Measurements from ENCODE around the gene UGT1A4. TPM values are rescaled to one million over a fixed set of nuclear protein-coding genes. Genes with fewer than 3 reads are reported as not detected.

Gene UGT1A4
- total and polyA plus RNA-seq, 2 of the 8 experiments (the other 6 are each of a cell fraction or from before 2014, with no cell fraction given): not detected

DNA sequence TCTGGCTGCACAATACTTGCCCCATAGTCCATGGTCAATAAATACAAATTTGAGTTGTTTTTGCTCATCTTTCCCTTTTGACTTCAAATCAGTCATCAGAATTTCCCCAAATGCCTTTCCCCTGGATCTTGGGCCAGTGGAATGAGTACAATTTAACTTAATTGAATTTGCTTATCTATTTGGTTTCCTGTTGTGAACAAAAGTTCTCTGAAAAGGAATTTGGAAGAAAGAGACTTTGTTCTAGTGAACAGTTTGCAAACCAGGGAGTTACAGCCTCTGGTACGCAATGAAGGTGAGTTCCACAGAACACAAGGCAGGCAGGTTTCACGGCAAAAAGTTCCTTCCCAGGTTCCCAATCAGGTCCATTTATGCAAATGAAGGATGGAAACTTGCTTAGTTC, 40.3 kb downstream of the UGT1A4 start (continued):
- no peak for TF ChIP-seq CHD7 (IDR thresholded peaks at IDR 0.05; ENCODE audit: insufficient replicate concordance, low read length)
- no peak for TF ChIP-seq TAF7 (optimal IDR thresholded peaks at IDR 0.05; ENCODE audit: borderline replicate concordance, low read depth, low read length)
- no peak for TF ChIP-seq EGR1 (IDR thresholded peaks at IDR 0.05; ENCODE audit: borderline replicate concordance, low read depth, low read length)
- no peak for TF ChIP-seq RBBP5 (IDR thresholded peaks at IDR 0.05; ENCODE audit: borderline replicate concordance, low read depth, low read length)
- no peak for TF ChIP-seq GABPA (IDR thresholded peaks at IDR 0.05; ENCODE audit: borderline replicate concordance, insufficient read depth, low read length)
- TF ChIP-seq KDM1A (IDR thresholded peaks at IDR 0.05; ENCODE audit: borderline replicate concordance, low read length): no peak
